Measurements from ENCODE around the gene TM4SF4.

The TM4SF4 gene

GRCh38 chr3:149466192-149466591, 8.3 kb upstream of the TM4SF4 start:
- TF ChIP-seq CTCF (IDR thresholded peaks at IDR 0.05; ENCODE audit: low read depth, low read length, missing control alignments) = no peak
- peak; percentile 64 for DNase-seq (ENCODE audit: low read depth)

GRCh38 chr3:149468504-149469212, 5.8 kb upstream of the TM4SF4 start:
- in situ Hi-C loops (cut with HindIII; ENCODE audit: low sequenced_read_pairs) = no loop called here
- no peak for TF ChIP-seq CTCF (IDR thresholded peaks at IDR 0.05; ENCODE audit: low read depth, low read length, missing control alignments)
- DNase-seq (ENCODE audit: low read depth) = no peak
- no peak overlapping the region for H3K4me3 ChIP-seq (ENCODE audit: low read depth, low read length)

More at GRCh38 chr3:149466192-149466591, 8.3 kb upstream of the TM4SF4 start:
- no peak overlapping the region for H3K4me3 ChIP-seq (ENCODE audit: low read depth, low read length)
- in situ Hi-C loops (cut with HindIII; ENCODE audit: low sequenced_read_pairs) = no loop called here

GRCh38 chr3:149470381-149470780, 4.1 kb upstream of the TM4SF4 start:
- H3K4me3 ChIP-seq (ENCODE audit: low read depth, low read length) = no peak overlapping the region
- in situ Hi-C loops (cut with HindIII; ENCODE audit: low sequenced_read_pairs) = no loop called here
- no peak for TF ChIP-seq CTCF (IDR thresholded peaks at IDR 0.05; ENCODE audit: low read depth, low read length, missing control alignments)
- no peak for DNase-seq (ENCODE audit: low read depth)

- H3K4me3 ChIP-seq (ENCODE audit: low read depth, low read length) = no peak overlapping the region
- in situ Hi-C loops (cut with HindIII; ENCODE audit: low sequenced_read_pairs) = no loop called here
- DNase-seq (ENCODE audit: low read depth) = no peak
- no peak for TF ChIP-seq CTCF (IDR thresholded peaks at IDR 0.05; ENCODE audit: low read depth, low read length, missing control alignments)
Observed at GRCh38 chr3:149472030-149472797, 2.3 kb upstream of the TM4SF4 start.

- TF ChIP-seq CTCF (IDR thresholded peaks at IDR 0.05; ENCODE audit: low read depth, low read length, missing control alignments) = no peak
- DNase-seq (ENCODE audit: low read depth) = peak; percentile 43
- in situ Hi-C loops (cut with HindIII; ENCODE audit: low sequenced_read_pairs) = no loop called here
Observed at GRCh38 chr3:149473357-149474249, 894 bp upstream of the TM4SF4 start.

GRCh38 chr3:149475451-149476060, 1.1 kb downstream of the TM4SF4 start:
- DNase-seq (ENCODE audit: low read depth) = no peak
- no peak overlapping the region for H3K4me3 ChIP-seq (ENCODE audit: low read depth, low read length)
- no peak for TF ChIP-seq CTCF (IDR thresholded peaks at IDR 0.05; ENCODE audit: low read depth, low read length, missing control alignments)
- in situ Hi-C loops (cut with HindIII; ENCODE audit: low sequenced_read_pairs) = no loop called here

More at GRCh38 chr3:149473357-149474249, 894 bp upstream of the TM4SF4 start:
- H3K4me3 ChIP-seq (ENCODE audit: low read depth, low read length) = no peak overlapping the region

Data from astrocyte of the cerebellum (primary cell).